Measurements from ENCODE around the gene SPTAN1.
"Not testable (repeated sequence)": the region's sequence is repeated elsewhere in the genome, so short reads cannot be mapped to it uniquely, and the experiment has no call there.

SPTAN1 gene

DNA sequence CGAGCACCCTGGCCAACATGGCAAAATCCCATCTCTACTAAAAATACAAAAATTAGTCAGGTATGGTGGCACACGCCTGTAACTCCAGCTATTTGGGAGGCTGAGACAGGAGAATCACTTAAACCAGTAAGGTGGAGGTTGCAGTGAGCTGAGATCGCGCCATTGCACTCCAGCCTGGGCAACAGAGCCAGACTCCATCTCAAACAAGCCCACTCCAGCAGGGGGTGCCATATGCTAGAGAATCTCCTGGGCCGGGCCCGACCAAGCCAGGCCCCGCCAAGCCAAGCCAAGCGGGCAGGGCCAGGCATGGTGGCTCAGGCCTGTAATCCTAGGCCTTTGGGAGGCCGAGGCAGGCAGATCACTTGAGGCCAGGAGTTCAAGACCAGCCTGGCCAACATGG is 95.8 kb downstream of the SPTAN1 start:
- H3K4me3 ChIP-seq (ENCODE audit: low read length, poor library complexity, severe bottlenecking); H3K4me2 ChIP-seq (ENCODE audit: low read depth, low read length, poor library complexity, severe bottlenecking); H3K36me3 ChIP-seq (ENCODE audit: insufficient read depth, low read length); H3K4me1 ChIP-seq (ENCODE audit: insufficient read depth, low read length, poor library complexity, severe bottlenecking); H3K27me3 ChIP-seq (ENCODE audit: insufficient read depth, low read length, poor library complexity, severe bottlenecking); H3K9me3 ChIP-seq (ENCODE audit: insufficient read depth, low read depth, low read length); H3F3A ChIP-seq (ENCODE audit: low read depth); H3K9ac ChIP-seq (ENCODE audit: low read depth, low read length, poor library complexity, severe bottlenecking); H2AFZ ChIP-seq (ENCODE audit: low read length); H3K79me2 ChIP-seq (ENCODE audit: insufficient read depth, low read length); H4K20me1 ChIP-seq (ENCODE audit: insufficient read depth, low read length, poor library complexity, severe bottlenecking); H3K9me2 ChIP-seq (replicated peaks; ENCODE audit: low read depth, low read length): not testable (repeated sequence)
- TF ChIP-seq, protein P1, sequence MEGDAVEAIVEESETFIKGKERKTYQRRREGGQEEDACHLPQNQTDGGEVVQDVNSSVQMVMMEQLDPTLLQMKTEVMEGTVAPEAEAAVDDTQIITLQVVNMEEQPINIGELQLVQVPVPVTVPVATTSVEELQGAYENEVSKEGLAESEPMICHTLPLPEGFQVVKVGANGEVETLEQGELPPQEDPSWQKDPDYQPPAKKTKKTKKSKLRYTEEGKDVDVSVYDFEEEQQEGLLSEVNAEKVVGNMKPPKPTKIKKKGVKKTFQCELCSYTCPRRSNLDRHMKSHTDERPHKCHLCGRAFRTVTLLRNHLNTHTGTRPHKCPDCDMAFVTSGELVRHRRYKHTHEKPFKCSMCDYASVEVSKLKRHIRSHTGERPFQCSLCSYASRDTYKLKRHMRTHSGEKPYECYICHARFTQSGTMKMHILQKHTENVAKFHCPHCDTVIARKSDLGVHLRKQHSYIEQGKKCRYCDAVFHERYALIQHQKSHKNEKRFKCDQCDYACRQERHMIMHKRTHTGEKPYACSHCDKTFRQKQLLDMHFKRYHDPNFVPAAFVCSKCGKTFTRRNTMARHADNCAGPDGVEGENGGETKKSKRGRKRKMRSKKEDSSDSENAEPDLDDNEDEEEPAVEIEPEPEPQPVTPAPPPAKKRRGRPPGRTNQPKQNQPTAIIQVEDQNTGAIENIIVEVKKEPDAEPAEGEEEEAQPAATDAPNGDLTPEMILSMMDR (conservative IDR thresholded peaks at IDR 0.05; ENCODE audit: low read length): peak; percentile 49

DNA sequence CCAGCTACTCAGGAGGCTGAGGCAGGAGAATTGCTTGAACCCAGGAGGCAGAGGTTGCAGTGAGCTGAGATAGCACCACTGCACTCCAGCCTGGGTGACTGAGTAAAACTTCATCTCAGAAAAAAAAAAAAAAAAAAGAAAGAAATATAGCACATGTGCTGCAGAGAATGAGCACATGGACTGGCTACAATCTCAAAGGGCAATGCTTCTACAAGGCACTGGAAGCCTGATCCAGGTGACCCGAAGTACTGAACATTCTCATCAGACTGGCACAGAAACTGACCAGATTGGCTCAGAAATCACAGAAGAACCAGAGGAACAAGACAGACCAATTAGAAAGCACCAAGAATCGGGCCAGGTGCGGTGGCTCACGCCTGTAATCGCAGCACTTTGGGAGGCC is 99.4 kb downstream of the SPTAN1 start:
- no peak overlapping the region for H2AFZ ChIP-seq (ENCODE audit: low read length)
- TF ChIP-seq, protein P1 (conservative IDR thresholded peaks at IDR 0.05; ENCODE audit: low read length): no peak
- TF ChIP-seq EZH2phosphoT487 (IDR thresholded peaks at IDR 0.05; ENCODE audit: borderline replicate concordance): no peak
- H3K36me3 ChIP-seq (ENCODE audit: insufficient read depth, low read length): no peaks in the 10 kb centered on the region
- H3K9me3 ChIP-seq (ENCODE audit: insufficient read depth, low read depth, low read length): no peaks in the 10 kb centered on the region
- H3K79me2 ChIP-seq (ENCODE audit: insufficient read depth, low read length): no peaks in the 10 kb centered on the region
- no peaks in the 10 kb centered on the region for H4K20me1 ChIP-seq (ENCODE audit: insufficient read depth, low read length, poor library complexity, severe bottlenecking)
- H3F3A ChIP-seq (ENCODE audit: low read depth): no peaks in the 10 kb centered on the region
- no peaks in the 10 kb centered on the region for H3K4me1 ChIP-seq (ENCODE audit: insufficient read depth, low read length, poor library complexity, severe bottlenecking)
- H3K9me2 ChIP-seq (replicated peaks; ENCODE audit: low read depth, low read length): no peaks in the 10 kb centered on the region
- no peak overlapping the region for H3K9ac ChIP-seq (ENCODE audit: low read depth, low read length, poor library complexity, severe bottlenecking)
- no peak overlapping the region for H3K4me3 ChIP-seq (ENCODE audit: low read length, poor library complexity, severe bottlenecking)
- no peaks in the 10 kb centered on the region for H3K27me3 ChIP-seq (ENCODE audit: insufficient read depth, low read length, poor library complexity, severe bottlenecking)
- H3K4me2 ChIP-seq (ENCODE audit: low read depth, low read length, poor library complexity, severe bottlenecking): no peak overlapping the region

DNA sequence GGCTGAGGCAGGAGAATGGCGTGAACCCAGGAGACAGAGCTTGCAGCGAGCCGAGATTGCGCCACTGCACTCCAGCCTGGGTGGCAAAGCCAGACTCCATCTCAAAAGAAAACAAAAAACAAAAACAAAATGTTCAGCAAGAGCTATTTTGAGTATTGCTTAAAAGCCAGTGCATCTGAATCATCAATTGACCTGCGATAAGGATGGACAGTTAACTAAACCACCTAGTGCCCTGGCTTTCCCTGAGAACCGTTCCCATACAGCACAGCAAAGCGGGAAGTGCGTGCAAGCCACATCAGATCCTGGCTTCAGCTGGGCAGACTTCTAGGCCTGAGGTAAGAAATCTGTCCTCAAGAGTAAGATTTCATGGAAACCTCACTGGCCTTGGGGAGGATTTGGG is 101.5 kb downstream of the SPTAN1 start:
- Histone ChIP-seq H3K36me3 (ENCODE audit: insufficient read depth, low read length) (no peaks in the 10 kb centered on the region), H3K9ac (ENCODE audit: low read depth, low read length, poor library complexity, severe bottlenecking) (no peak overlapping the region), H3K79me2 (ENCODE audit: insufficient read depth, low read length) (no peaks in the 10 kb centered on the region), H3K9me3 (ENCODE audit: insufficient read depth, low read depth, low read length) (no peaks in the 10 kb centered on the region), H3F3A (ENCODE audit: low read depth) (no peaks in the 10 kb centered on the region), H3K27me3 (ENCODE audit: insufficient read depth, low read length, poor library complexity, severe bottlenecking) (no peaks in the 10 kb centered on the region), H3K9me2 (replicated peaks; ENCODE audit: low read depth, low read length) (no peaks in the 10 kb centered on the region), H4K20me1 (ENCODE audit: insufficient read depth, low read length, poor library complexity, severe bottlenecking) (no peaks in the 10 kb centered on the region), H3K4me3 (ENCODE audit: low read length, poor library complexity, severe bottlenecking) (no peak overlapping the region), H3K4me1 (ENCODE audit: insufficient read depth, low read length, poor library complexity, severe bottlenecking) (no peaks in the 10 kb centered on the region), H3K4me2 (ENCODE audit: low read depth, low read length, poor library complexity, severe bottlenecking) (no peak overlapping the region), H2AFZ (ENCODE audit: low read length) (no peak overlapping the region)
- TF ChIP-seq EZH2phosphoT487 (IDR thresholded peaks at IDR 0.05; ENCODE audit: borderline replicate concordance): no peak
- TF ChIP-seq, protein P1 (conservative IDR thresholded peaks at IDR 0.05; ENCODE audit: low read length): no peak

Measured in Loucy (cell line).